ENCODE data around the gene LAYN. TPM values are rescaled to one million over a fixed set of nuclear protein-coding genes. Genes with fewer than 3 reads are reported as not detected.

Gene LAYN
- total RNA-seq, 1 donor from 2014 or later: 12.5 TPM

DNA sequence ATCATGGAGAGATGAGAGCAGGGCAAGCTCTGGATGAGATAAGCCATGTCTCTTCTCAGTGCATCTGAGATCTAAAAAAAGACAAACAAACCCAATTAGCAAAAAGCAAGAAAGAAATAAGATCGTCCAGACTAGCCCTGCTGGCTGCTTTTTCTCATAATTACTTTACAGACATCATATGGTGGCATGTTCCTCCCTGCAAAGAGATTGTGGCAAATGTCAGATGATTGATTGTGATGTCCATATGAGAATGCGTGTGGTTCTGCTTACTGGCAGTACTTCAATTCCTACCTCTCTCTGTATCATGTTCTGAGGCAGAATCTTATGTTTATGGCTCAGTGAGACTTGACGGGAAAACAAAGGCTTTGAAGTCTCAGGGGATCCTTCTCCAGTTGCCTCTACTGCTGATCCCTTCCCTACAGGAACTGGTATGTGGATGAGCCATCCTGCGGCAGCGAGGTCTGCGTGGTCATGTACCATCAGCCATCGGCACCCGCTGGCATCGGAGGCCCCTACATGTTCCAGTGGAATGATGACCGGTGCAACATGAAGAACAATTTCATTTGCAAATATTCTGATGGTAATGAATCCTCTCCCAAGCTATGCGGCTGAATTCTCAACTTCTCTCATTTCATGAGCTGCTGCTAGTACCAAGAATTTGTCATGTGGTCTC, 8.8 kb downstream of the LAYN start:
- TF ChIP-seq, protein P1, sequence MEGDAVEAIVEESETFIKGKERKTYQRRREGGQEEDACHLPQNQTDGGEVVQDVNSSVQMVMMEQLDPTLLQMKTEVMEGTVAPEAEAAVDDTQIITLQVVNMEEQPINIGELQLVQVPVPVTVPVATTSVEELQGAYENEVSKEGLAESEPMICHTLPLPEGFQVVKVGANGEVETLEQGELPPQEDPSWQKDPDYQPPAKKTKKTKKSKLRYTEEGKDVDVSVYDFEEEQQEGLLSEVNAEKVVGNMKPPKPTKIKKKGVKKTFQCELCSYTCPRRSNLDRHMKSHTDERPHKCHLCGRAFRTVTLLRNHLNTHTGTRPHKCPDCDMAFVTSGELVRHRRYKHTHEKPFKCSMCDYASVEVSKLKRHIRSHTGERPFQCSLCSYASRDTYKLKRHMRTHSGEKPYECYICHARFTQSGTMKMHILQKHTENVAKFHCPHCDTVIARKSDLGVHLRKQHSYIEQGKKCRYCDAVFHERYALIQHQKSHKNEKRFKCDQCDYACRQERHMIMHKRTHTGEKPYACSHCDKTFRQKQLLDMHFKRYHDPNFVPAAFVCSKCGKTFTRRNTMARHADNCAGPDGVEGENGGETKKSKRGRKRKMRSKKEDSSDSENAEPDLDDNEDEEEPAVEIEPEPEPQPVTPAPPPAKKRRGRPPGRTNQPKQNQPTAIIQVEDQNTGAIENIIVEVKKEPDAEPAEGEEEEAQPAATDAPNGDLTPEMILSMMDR (IDR thresholded peaks at IDR 0.05; ENCODE audit: unreplicated experiment): no peak
- no peak for DNase-seq (ENCODE audit: low spot score in 2 of 2, unreplicated experiment in 2 of 2)
- H3K27ac Mint-ChIP-seq: no peak overlapping the region
- peaks cover 14% of the 10 kb centered on the region for H3K36me3 Mint-ChIP-seq
- H3K27me3 Mint-ChIP-seq (ENCODE audit: low read depth): peaks cover 13% of the 10 kb centered on the region
- peaks cover 12% of the 10 kb centered on the region for H3K4me1 Mint-ChIP-seq
- H3K4me3 Mint-ChIP-seq: no peak overlapping the region
- H3K9me3 Mint-ChIP-seq: no peaks in the 10 kb centered on the region

DNA sequence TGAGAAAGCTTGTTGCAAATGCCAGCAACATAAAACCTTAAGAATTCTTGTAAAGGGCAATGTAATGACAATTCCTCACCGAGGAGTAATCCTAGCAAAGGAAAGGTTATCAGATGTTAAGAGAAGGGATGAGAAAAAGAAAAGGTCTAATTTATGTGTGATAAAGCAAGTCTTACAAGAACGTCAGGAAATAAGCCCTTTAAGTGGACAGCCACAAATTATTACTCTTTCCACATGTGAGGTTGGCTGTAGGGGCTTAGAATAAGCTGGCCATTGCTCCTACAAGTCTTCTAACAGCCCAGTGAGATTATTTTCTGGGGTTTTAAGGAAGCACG, 9.3 kb downstream of the LAYN start:
- H3K36me3 Mint-ChIP-seq: peaks cover 12% of the 10 kb centered on the region
- no peak overlapping the region for H3K4me3 Mint-ChIP-seq
- H3K27ac Mint-ChIP-seq: no peak overlapping the region
- no peak for DNase-seq (ENCODE audit: low spot score in 2 of 2, unreplicated experiment in 2 of 2)
- no peaks in the 10 kb centered on the region for H3K9me3 Mint-ChIP-seq
- peaks cover 12% of the 10 kb centered on the region for H3K4me1 Mint-ChIP-seq
- TF ChIP-seq, protein P1 (IDR thresholded peaks at IDR 0.05; ENCODE audit: unreplicated experiment): no peak
- H3K27me3 Mint-ChIP-seq (ENCODE audit: low read depth): peaks cover 13% of the 10 kb centered on the region

DNA sequence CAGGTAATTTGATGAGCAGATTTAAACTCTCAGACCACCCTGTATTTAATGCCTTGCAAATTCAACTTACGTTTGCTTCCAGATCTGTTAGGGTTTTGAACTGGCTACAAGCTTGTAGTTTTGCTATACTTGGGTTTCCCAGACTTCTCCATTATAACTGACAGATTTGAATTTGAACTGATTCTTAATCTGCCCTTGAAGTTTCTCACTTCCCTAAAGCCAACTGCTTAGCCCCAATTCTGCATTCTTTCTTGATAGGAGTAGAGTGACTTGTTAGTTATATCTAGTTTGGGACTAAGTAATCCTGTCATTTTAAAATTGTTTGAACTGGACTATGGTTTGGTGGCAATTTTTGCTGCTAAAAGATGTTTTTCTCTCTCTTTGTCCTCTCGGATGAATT, 9.7 kb downstream of the LAYN start:
- Mint-ChIP-seq H3K36me3 (peaks cover 13% of the 10 kb centered on the region), H3K27ac (no peak overlapping the region), H3K4me1 (peaks cover 12% of the 10 kb centered on the region), H3K9me3 (peaks cover 1% of the 10 kb centered on the region), H3K27me3 (ENCODE audit: low read depth) (peaks cover 13% of the 10 kb centered on the region), H3K4me3 (no peak overlapping the region)
- no peak for DNase-seq (ENCODE audit: low spot score in 2 of 2, unreplicated experiment in 2 of 2)
- TF ChIP-seq, protein P1 (IDR thresholded peaks at IDR 0.05; ENCODE audit: unreplicated experiment): no peak

DNA sequence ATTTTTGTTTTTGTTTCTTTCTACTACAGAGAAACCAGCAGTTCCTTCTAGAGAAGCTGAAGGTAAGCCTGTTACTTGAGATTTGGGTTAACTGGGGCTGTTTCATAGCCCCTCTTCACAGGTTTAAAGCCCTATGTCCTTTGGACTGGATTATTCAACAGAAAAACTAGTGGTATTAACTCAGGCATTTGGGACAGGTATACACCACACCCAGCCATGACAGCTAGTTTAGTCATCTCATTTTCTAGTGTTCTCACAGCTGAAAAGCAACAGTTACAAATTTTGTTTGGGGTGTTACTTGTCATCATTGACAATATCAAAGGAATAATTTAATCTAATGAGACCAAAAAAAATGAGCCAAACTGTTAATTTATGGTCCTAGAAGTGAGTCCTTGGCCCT, 14.0 kb downstream of the LAYN start:
- Mint-ChIP-seq H3K27me3 (ENCODE audit: low read depth) (peaks cover 9% of the 10 kb centered on the region), H3K4me3 (no peak overlapping the region), H3K36me3 (peaks cover 20% of the 10 kb centered on the region), H3K4me1 (peaks cover 9% of the 10 kb centered on the region), H3K27ac (no peak overlapping the region), H3K9me3 (peaks cover 4% of the 10 kb centered on the region)
- DNase-seq (ENCODE audit: low spot score in 2 of 2, unreplicated experiment in 2 of 2): no peak
- TF ChIP-seq, protein P1 (IDR thresholded peaks at IDR 0.05; ENCODE audit: unreplicated experiment): no peak

DNA sequence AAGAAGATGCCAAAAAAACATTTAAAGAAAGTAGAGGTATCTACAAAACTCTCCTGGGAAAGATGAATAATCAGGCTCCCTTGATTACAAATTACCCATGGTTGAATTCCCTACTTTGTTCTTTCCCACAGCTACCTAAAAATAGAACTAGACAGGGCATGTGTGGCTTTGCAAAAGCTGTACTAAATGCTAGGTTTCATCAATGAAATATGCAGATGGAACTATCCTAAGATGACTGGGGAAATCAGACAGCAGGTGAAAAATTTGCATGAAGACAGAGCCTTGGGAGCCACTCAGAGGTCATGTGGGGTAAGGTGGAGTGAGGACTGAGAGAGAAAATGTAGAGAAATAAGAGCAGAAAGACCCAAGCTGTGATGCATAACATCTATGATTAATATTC, 14.7 kb downstream of the LAYN start:
- TF ChIP-seq, protein P1 (IDR thresholded peaks at IDR 0.05; ENCODE audit: unreplicated experiment): no peak
- DNase-seq (ENCODE audit: low spot score in 2 of 2, unreplicated experiment in 2 of 2): no peak

More for the DNA sequence above, 14.7 kb downstream of the LAYN start:
- peaks cover 4% of the 10 kb centered on the region for H3K9me3 Mint-ChIP-seq
- H3K27me3 Mint-ChIP-seq (ENCODE audit: low read depth): peaks cover 9% of the 10 kb centered on the region
- H3K36me3 Mint-ChIP-seq: peaks cover 26% of the 10 kb centered on the region
- H3K27ac Mint-ChIP-seq: no peak overlapping the region
- H3K4me1 Mint-ChIP-seq: peaks cover 6% of the 10 kb centered on the region
- no peak overlapping the region for H3K4me3 Mint-ChIP-seq

Data from mesothelial cell of epicardium (in vitro differentiated cells).